IMR-90 (cell line): ENCODE data around the gene AMPD2. TPM values are rescaled to one million over a fixed set of nuclear protein-coding genes. Genes with fewer than 3 reads are reported as not detected.

ENCODE experiments used
- ATAC-seq: fragments of 200-7000 bp; cut with Tn5 transposase; 2 replicates; pipeline ENCODE4 v1.9.1; 2020; ENCODE audit warnings: low read depth, mild to moderate bottlenecking, moderate library complexity
- BruUV-seq: library from RNA; stranded (reverse); fragments of 400-500 nt; replicated peaks from 2 replicates; lab custom pipeline; 2021; lab: Mats Ljungman, UMichigan
- CTCF ChIA-PET: fragments of 300-600 bp; formaldehyde crosslinking; extraction: SDS; loops from one replicate; lab custom pipeline; 2021; ENCODE audit warnings: antibody characterized with exemption; lab: Yijun Ruan, JAX
- POLR2A ChIA-PET: fragments of 300-600 bp; sonication (Branson Sonifier 250); formaldehyde crosslinking; loops from one replicate; lab custom pipeline; 2022; ENCODE audit warnings: antibody characterized with exemption; ENCODE audit not compliant: unreplicated experiment; lab: Charles Lee
- DNase-seq: peaks from one replicate; pipeline ENCODE4 v3.0.0; 2013
- H2AFZ ChIP-seq: replicated peaks from 2 replicates; pipeline ENCODE3; 2013; ENCODE audit warnings: low read length, mild to moderate bottlenecking; ENCODE audit not compliant: poor library complexity
- H2AK5ac ChIP-seq: 2 replicates; pipeline ENCODE4 v1.6.1; 2013; ENCODE audit warnings: low read depth, low read length, inconsistent platforms
- H2AK9ac ChIP-seq: replicated peaks from 2 replicates; pipeline ENCODE3; 2013; ENCODE audit warnings: mild to moderate bottlenecking, low read depth, low read length, moderate library complexity; ENCODE audit not compliant: poor library complexity
- H2BK120ac ChIP-seq: 2 replicates; pipeline ENCODE4 v1.6.1; 2013; ENCODE audit warnings: low read depth, low read length, inconsistent platforms
- H2BK15ac ChIP-seq: 3 replicates; pipeline ENCODE4 v1.6.1; 2013; ENCODE audit warnings: low read depth, low read length, inconsistent platforms
- H2BK20ac ChIP-seq: 2 replicates; pipeline ENCODE4 v1.6.1; 2013; ENCODE audit warnings: low read depth, mild to moderate bottlenecking, inconsistent platforms, low read length, moderate library complexity
- H2BK5ac ChIP-seq: 2 replicates; pipeline ENCODE4 v1.6.1; 2013; ENCODE audit warnings: mild to moderate bottlenecking, low read depth, low read length, inconsistent platforms; ENCODE audit not compliant: poor library complexity, severe bottlenecking
- H3K14ac ChIP-seq: replicated peaks from 2 replicates; pipeline ENCODE4 v1.6.1; 2013; ENCODE audit warnings: low read depth, low read length, inconsistent platforms
- H3K18ac ChIP-seq: 2 replicates; pipeline ENCODE4 v1.6.1; 2013; ENCODE audit warnings: low read depth, low read length, control low read depth
- H3K23ac ChIP-seq: 2 replicates; pipeline ENCODE4 v1.6.1; 2013; ENCODE audit warnings: low read depth, low read length, inconsistent platforms
- H3K27ac ChIP-seq: 2 replicates; pipeline ENCODE4 v1.5.1; 2013; ENCODE audit warnings: mild to moderate bottlenecking, control low read depth, low read length; ENCODE audit not compliant: insufficient read depth
- H3K27me3 ChIP-seq: 2 replicates; pipeline ENCODE4 v1.6.1; 2013; ENCODE audit warnings: low read length; ENCODE audit not compliant: control insufficient read depth, insufficient read depth
- H3K36me3 ChIP-seq: 2 replicates; pipeline ENCODE4 v1.6.1; 2013; ENCODE audit warnings: low read length, mixed read lengths; ENCODE audit not compliant: control insufficient read depth, insufficient read depth
- H3K4ac ChIP-seq: 2 replicates; pipeline ENCODE4 v1.6.1; 2013; ENCODE audit warnings: low read depth, low read length, inconsistent platforms
- H3K4me1 ChIP-seq: 2 replicates; pipeline ENCODE4 v1.6.1; 2013; ENCODE audit warnings: low read length, mixed read lengths; ENCODE audit not compliant: control insufficient read depth, insufficient read depth
- H3K4me2 ChIP-seq: 2 replicates; pipeline ENCODE4 v1.6.1; 2013; ENCODE audit warnings: low read depth, mild to moderate bottlenecking, control low read depth, low read length, moderate library complexity
- H3K4me3 ChIP-seq: 2 replicates; pipeline ENCODE4 v1.5.1; 2013; ENCODE audit warnings: low read depth, mild to moderate bottlenecking, control low read depth, low read length, moderate library complexity; ENCODE audit not compliant: insufficient read depth
- H3K56ac ChIP-seq: 2 replicates; pipeline ENCODE4 v1.6.1; 2013; ENCODE audit warnings: low read length, inconsistent platforms; ENCODE audit not compliant: insufficient read depth; ENCODE audit errors: extremely low read depth
- H3K79me1 ChIP-seq, 2 experiments: 2 replicates each; pipeline ENCODE4 v1.6.1; 2013; ENCODE audit warnings: low read length in 2 of 2, inconsistent platforms in 1 of 2, low read depth in 1 of 2
- H3K9ac ChIP-seq: 2 replicates; pipeline ENCODE4 v1.6.1; 2013; ENCODE audit warnings: low read depth, low read length, control low read depth
- H3K9me1 ChIP-seq: 2 replicates; pipeline ENCODE4 v1.6.1; 2013; ENCODE audit warnings: low read length, inconsistent platforms; ENCODE audit not compliant: insufficient read depth
- H3K9me3 ChIP-seq: 2 replicates; pipeline ENCODE4 v1.6.1; 2013; ENCODE audit warnings: low read length; ENCODE audit not compliant: control insufficient read depth, insufficient read depth
- H4K20me1 ChIP-seq: 2 replicates; pipeline ENCODE4 v1.6.1; 2013; ENCODE audit warnings: low read length, inconsistent platforms; ENCODE audit not compliant: insufficient read depth
- H4K5ac ChIP-seq: 2 replicates; pipeline ENCODE4 v1.6.1; 2013; ENCODE audit warnings: mild to moderate bottlenecking, low read depth, low read length, control low read depth
- H4K8ac ChIP-seq, 2 experiments: 2 replicates each; pipeline ENCODE4 v1.6.1; 2013; ENCODE audit warnings: low read depth in 2 of 2, low read length in 2 of 2, control low read depth in 1 of 2, inconsistent platforms in 1 of 2
- H4K91ac ChIP-seq: 2 replicates; pipeline ENCODE4 v1.6.1; 2013; ENCODE audit warnings: low read depth, low read length, inconsistent platforms; ENCODE audit not compliant: insufficient read depth
- BHLHE40 ChIP-seq: fragments of 150-350 bp; IDR thresholded peaks from 2 replicates; pipeline ENCODE4 v1.6.1; 2016; ENCODE audit warnings: mild to moderate bottlenecking, low read depth, low read length
- CEBPB ChIP-seq: IDR thresholded peaks from 2 replicates; pipeline ENCODE4 v1.6.1; 2012; ENCODE audit warnings: low read depth, low read length, improper control_type of control experiment
- CHD1 ChIP-seq: IDR thresholded peaks from 2 replicates; pipeline ENCODE4 v1.6.1; 2012; ENCODE audit warnings: low read depth, low read length, improper control_type of control experiment
- MAFK ChIP-seq: IDR thresholded peaks from 2 replicates; pipeline ENCODE4 v1.6.1; 2012; ENCODE audit warnings: low read depth, low read length, improper control_type of control experiment
- MAZ ChIP-seq: IDR thresholded peaks from 2 replicates; pipeline ENCODE4 v1.6.1; 2012; ENCODE audit warnings: low read depth, mild to moderate bottlenecking, low read length, improper control_type of control experiment, moderate library complexity, borderline replicate concordance
- MXI1 ChIP-seq: IDR thresholded peaks from 2 replicates; pipeline ENCODE4 v1.6.1; 2012; ENCODE audit warnings: low read depth, mild to moderate bottlenecking, low read length, moderate library complexity, borderline replicate concordance
- POLR2A ChIP-seq: IDR thresholded peaks from 2 replicates; pipeline ENCODE4 v1.6.1; 2012; ENCODE audit warnings: mild to moderate bottlenecking, low read depth, low read length
- RAD21 ChIP-seq: IDR thresholded peaks from 2 replicates; pipeline ENCODE4 v1.6.1; 2012; ENCODE audit warnings: low read length, improper control_type of control experiment
- RCOR1 ChIP-seq: IDR thresholded peaks from 2 replicates; pipeline ENCODE4 v1.6.1; 2012; ENCODE audit warnings: mild to moderate bottlenecking, low read length, improper control_type of control experiment; ENCODE audit not compliant: insufficient replicate concordance
- RFX5 ChIP-seq: IDR thresholded peaks from 2 replicates; pipeline ENCODE4 v1.8.0; 2012; ENCODE audit warnings: low read depth, mild to moderate bottlenecking, low read length, moderate library complexity
- SMC3 ChIP-seq: fragments of 150-350 bp; IDR thresholded peaks from 2 replicates; pipeline ENCODE4 v1.6.1; 2016; ENCODE audit warnings: low read depth, mild to moderate bottlenecking, antibody characterized with exemption, low read length, moderate library complexity
- WGBS, 2 experiments: methylation state at CpG; one replicate each; pipeline versions ENCODE4 v1.1.5 to v1.1.7; 2013; ENCODE audit warnings: missing lambda C conversion rate in 2 of 2; ENCODE audit not compliant: insufficient read length in 1 of 2; ENCODE audit errors: extremely low coverage in 2 of 2; 5-methylcytosine and 5-hydroxymethylcytosine counted together
- dilution Hi-C: fragments of 300-500 bp; cut with HindIII; formaldehyde crosslinking; loops from one replicate; pipeline ENCODE4 v1.14.3; 2018; ENCODE audit warnings: low sequenced_read_pairs; ENCODE audit not compliant: unreplicated experiment
- in situ Hi-C: fragments of 300-500 bp; cut with MboI; formaldehyde crosslinking; loops from 3 replicates; pipeline ENCODE4 v1.14.3; 2019; ENCODE audit warnings: low sequenced_read_pairs, inconsistent platforms, mixed read lengths
- intact Hi-C: fragments of 100-400 bp; cut with micrococcal nuclease; formaldehyde crosslinking; loops from 2 replicates; pipeline ENCODE4 v1.10.0; 2022
- polyA plus RNA-seq, 3 experiments: library from polyadenylated mRNA; depleted of rRNA; stranded (reverse); fragments of >200 nt; gene quantifications; 2 replicates each; pipeline ENCODE4 v1.2.3, GENCODE V29; 2012; ENCODE audit warnings: low replicate concordance in 1 of 3
- total RNA-seq: library from RNA; depleted of rRNA; stranded (reverse); fragments of >200 nt; gene quantifications from 2 replicates; pipeline ENCODE4 v1.2.3, GENCODE V29; 2012
- TF ChIP-seq, protein P1 (sequence below): fragments of 150-350 bp; IDR thresholded peaks from 2 replicates; pipeline ENCODE4 v1.6.1; 2017; ENCODE audit warnings: mild to moderate bottlenecking, antibody characterized with exemption, low read length, low read depth
- TF ChIP-seq, protein P2 (sequence below): fragments of 150-350 bp; IDR thresholded peaks from 2 replicates; pipeline ENCODE4 v1.6.1; 2016; ENCODE audit warnings: low read depth, mild to moderate bottlenecking, low read length, moderate library complexity, borderline replicate concordance
- TF ChIP-seq, protein P3 (sequence below): conservative IDR thresholded peaks from 2 replicates; pipeline ENCODE4 v1.5.1; 2012; ENCODE audit warnings: mild to moderate bottlenecking, low read depth, low read length, improper control_type of control experiment

The AMPD2 gene
- total and polyA plus RNA-seq, 2 of the 4 experiments (the other 2 are of a cell fraction), result 61.5 to 103 TPM

DNA sequence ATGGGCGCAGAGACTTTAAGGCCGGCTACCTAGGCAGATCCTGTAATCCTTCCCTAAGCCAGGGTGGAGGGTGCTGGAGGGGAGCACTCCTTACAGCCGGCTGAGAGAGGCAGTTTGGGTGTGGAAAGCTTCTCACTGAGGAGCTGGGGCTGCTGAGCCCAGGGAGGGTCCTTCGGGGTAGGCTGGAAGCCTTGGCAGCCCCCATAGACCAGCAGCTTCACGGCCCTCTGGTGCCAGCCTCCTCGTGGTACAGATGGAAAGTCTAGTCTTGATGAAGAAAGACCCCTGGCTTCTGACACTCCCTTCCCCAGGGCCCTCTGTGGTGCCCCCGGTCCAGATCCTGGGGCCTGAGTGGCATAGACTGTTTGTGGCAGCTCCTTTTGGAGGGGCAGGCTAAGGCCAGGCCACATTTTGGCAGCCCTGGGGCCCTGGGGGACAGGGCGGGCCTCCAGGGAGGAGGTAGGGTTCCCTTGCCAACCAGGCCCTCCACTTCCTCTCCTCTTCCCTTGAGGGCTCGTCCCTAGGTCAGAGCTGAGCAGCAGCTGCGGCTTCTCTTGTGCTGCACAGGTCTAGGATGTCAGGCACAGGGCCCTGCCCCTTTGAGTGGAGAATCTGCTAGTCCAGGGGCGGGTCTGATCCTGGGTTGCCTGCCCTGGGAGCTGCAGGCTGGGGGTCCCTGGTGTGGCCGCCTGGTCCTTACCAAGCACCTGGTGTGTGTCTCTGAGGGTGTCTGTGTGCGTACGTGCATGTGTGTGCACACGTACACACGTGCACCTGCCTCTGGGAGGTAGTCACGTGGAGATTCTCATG lies 4.8 kb downstream of the AMPD2 start:
- in situ Hi-C loops, result loop anchor here (5.0 kb wide), 1 partner anchor 77 kb away; the partner anchor contains the start of gene GNAI3
- peak overlapping the region; percentile 13; the same call in 1 of the 2 replicates for H4K91ac ChIP-seq
- H3K9ac ChIP-seq, result no peak overlapping the region; the same call in 1 of the 2 replicates
- no peaks in the 10 kb centered on the region for H3K9me3 ChIP-seq
- H2BK15ac ChIP-seq, result no peak overlapping the region
- H3K56ac ChIP-seq, result no peak overlapping the region
- H4K5ac ChIP-seq, result no peak overlapping the region
- no peak overlapping the region for H2BK120ac ChIP-seq
- peaks cover 63% of the 10 kb centered on the region for H4K20me1 ChIP-seq
- H3K4ac ChIP-seq, result no peak overlapping the region
- H3K79me1 ChIP-seq, result peaks cover 14 to 86% of the 10 kb centered on the region in 2 experiments; a peak in 3 of 4 replicates
- H3K4me2 ChIP-seq, result peak overlapping the region; percentile 57; the same call in 1 of the 2 replicates
- intact Hi-C loops, result loop anchor here (10.0 kb wide), 1 partner anchor 340 kb away; the partner anchor contains the start of gene PSRC1
- no peak overlapping the region for H3K23ac ChIP-seq
- no peak overlapping the region for H4K8ac ChIP-seq
- BruUV-seq, result no TSS peak
- H3K9me1 ChIP-seq, result peaks cover 15% of the 10 kb centered on the region
- H2AFZ ChIP-seq, result no peak overlapping the region
- H2BK20ac ChIP-seq, result no peak overlapping the region
- ChIA-PET CTCF (no interaction called here), POLR2A (no interaction called here)
- DNase-seq, result no peak
- 60% methylated on average over 2 of the region's 17 CpGs; no CpG with 5 or more reads in 1 of the 2 experiments for WGBS, 2 experiments
- no peak overlapping the region for H2BK5ac ChIP-seq
- peaks cover 36% of the 10 kb centered on the region for H3K36me3 ChIP-seq
- H2AK9ac ChIP-seq, result peak overlapping the region; percentile 58
- H3K27ac ChIP-seq, result no peak overlapping the region
- no peak overlapping the region for H3K4me3 ChIP-seq
- dilution Hi-C loops, result no loop called here
- H3K14ac ChIP-seq, result no peak overlapping the region
- H2AK5ac ChIP-seq, result peak overlapping the region; percentile 15; the same call in 1 of the 2 replicates
- no peak for ATAC-seq
- H3K18ac ChIP-seq, result no peak overlapping the region
- no peaks in the 10 kb centered on the region for H3K27me3 ChIP-seq
- peaks cover 32% of the 10 kb centered on the region for H3K4me1 ChIP-seq
- no peak for TF ChIP-seq RAD21
- TF ChIP-seq, protein P1, sequence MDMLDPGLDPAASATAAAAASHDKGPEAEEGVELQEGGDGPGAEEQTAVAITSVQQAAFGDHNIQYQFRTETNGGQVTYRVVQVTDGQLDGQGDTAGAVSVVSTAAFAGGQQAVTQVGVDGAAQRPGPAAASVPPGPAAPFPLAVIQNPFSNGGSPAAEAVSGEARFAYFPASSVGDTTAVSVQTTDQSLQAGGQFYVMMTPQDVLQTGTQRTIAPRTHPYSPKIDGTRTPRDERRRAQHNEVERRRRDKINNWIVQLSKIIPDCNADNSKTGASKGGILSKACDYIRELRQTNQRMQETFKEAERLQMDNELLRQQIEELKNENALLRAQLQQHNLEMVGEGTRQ, result no peak
- TF ChIP-seq RFX5, result no peak
- TF ChIP-seq POLR2A, result no peak
- no peak for TF ChIP-seq BHLHE40
- TF ChIP-seq, protein P2, sequence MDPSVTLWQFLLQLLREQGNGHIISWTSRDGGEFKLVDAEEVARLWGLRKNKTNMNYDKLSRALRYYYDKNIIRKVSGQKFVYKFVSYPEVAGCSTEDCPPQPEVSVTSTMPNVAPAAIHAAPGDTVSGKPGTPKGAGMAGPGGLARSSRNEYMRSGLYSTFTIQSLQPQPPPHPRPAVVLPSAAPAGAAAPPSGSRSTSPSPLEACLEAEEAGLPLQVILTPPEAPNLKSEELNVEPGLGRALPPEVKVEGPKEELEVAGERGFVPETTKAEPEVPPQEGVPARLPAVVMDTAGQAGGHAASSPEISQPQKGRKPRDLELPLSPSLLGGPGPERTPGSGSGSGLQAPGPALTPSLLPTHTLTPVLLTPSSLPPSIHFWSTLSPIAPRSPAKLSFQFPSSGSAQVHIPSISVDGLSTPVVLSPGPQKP, result no peak
- TF ChIP-seq CHD1, result no peak
- TF ChIP-seq SMC3, result no peak
- TF ChIP-seq MAFK, result no peak
- TF ChIP-seq, protein P3, sequence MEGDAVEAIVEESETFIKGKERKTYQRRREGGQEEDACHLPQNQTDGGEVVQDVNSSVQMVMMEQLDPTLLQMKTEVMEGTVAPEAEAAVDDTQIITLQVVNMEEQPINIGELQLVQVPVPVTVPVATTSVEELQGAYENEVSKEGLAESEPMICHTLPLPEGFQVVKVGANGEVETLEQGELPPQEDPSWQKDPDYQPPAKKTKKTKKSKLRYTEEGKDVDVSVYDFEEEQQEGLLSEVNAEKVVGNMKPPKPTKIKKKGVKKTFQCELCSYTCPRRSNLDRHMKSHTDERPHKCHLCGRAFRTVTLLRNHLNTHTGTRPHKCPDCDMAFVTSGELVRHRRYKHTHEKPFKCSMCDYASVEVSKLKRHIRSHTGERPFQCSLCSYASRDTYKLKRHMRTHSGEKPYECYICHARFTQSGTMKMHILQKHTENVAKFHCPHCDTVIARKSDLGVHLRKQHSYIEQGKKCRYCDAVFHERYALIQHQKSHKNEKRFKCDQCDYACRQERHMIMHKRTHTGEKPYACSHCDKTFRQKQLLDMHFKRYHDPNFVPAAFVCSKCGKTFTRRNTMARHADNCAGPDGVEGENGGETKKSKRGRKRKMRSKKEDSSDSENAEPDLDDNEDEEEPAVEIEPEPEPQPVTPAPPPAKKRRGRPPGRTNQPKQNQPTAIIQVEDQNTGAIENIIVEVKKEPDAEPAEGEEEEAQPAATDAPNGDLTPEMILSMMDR, result no peak
- TF ChIP-seq MXI1, result no peak
- no peak for TF ChIP-seq MAZ
- TF ChIP-seq RCOR1, result no peak
- no peak for TF ChIP-seq CEBPB
